ENCODE measurements around the gene MEI1. TPM values are rescaled to one million over a fixed set of nuclear protein-coding genes. Genes with fewer than 3 reads are reported as not detected.
"Not testable (repeated sequence)": the region's sequence is repeated elsewhere in the genome, so short reads cannot be mapped to it uniquely, and the experiment has no call there.

MEI1 gene
- total RNA-seq, 1 experiment from 2014 or later: 0.24 TPM

- H3K4me3 ChIP-seq (ENCODE audit: low read depth, low read length, poor library complexity, severe bottlenecking): no peak overlapping the region
- CTCF ChIA-PET: interaction anchor here (0.6 to 0.7 kb wide), 2 partner anchors 13 to 242 kb away, joined by 3 to 5 read pairs; no protein-coding TSS in a partner anchor
- peaks cover 5% of the 10 kb centered on the region for H3K4me1 ChIP-seq (ENCODE audit: insufficient read depth, low read length, poor library complexity, severe bottlenecking)
- BruUV-seq (replicated peaks): no TSS peak
- H3K27me3 ChIP-seq (replicated peaks; ENCODE audit: insufficient read depth, low read depth, low read length, poor library complexity): no peaks in the 10 kb centered on the region
- intact Hi-C loops (cut with micrococcal nuclease; ENCODE audit: unreplicated experiment): no loop called here
- H3K9me3 ChIP-seq (ENCODE audit: low read depth, low read length, poor library complexity, severe bottlenecking): no peaks in the 10 kb centered on the region
- no peak overlapping the region for H3K27ac ChIP-seq (ENCODE audit: low read depth, low read length, poor library complexity, severe bottlenecking)
- TF ChIP-seq, protein P1, sequence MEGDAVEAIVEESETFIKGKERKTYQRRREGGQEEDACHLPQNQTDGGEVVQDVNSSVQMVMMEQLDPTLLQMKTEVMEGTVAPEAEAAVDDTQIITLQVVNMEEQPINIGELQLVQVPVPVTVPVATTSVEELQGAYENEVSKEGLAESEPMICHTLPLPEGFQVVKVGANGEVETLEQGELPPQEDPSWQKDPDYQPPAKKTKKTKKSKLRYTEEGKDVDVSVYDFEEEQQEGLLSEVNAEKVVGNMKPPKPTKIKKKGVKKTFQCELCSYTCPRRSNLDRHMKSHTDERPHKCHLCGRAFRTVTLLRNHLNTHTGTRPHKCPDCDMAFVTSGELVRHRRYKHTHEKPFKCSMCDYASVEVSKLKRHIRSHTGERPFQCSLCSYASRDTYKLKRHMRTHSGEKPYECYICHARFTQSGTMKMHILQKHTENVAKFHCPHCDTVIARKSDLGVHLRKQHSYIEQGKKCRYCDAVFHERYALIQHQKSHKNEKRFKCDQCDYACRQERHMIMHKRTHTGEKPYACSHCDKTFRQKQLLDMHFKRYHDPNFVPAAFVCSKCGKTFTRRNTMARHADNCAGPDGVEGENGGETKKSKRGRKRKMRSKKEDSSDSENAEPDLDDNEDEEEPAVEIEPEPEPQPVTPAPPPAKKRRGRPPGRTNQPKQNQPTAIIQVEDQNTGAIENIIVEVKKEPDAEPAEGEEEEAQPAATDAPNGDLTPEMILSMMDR (conservative IDR thresholded peaks at IDR 0.05; ENCODE audit: low read depth, low read length): no peak
- no peak for TF ChIP-seq EZH2 (IDR thresholded peaks at IDR 0.05; ENCODE audit: borderline replicate concordance, low read depth, low read length, poor library complexity, severe bottlenecking)
- peaks cover 17% of the 10 kb centered on the region for H3K36me3 ChIP-seq (ENCODE audit: insufficient read depth, low read length, poor library complexity, severe bottlenecking)
- POLR2A ChIA-PET (ENCODE audit: low non-redundant PET): interaction anchor here (0.6 kb wide), 1 partner anchor 265 kb away, joined by 3 read pairs; no protein-coding TSS in a partner anchor
- no peak for DNase-seq (ENCODE audit: low spot score)
Measured at GRCh38 chr22:41683616-41684015, 15.7 kb upstream of the MEI1 start.

DNA sequence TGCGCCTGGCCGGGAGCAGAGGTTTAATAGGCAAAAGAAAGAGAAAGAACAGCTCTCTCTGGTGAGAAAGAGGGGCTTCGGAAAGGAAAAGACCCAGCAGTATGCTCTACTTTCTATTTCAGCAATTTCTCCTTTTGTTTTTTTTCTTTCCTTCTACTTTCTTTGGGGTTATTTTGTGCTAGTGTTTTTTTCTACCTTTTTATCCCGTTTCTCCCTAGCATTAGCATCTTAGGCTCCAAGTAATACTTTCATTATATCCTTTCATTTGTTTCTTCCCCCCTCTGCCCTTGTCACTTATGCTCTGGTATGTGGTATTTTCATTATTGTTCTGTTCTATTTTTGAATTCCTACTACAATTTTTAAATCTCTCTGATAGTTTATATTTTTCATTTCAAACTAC is 15.1 kb upstream of the MEI1 start:
- Histone ChIP-seq H3K4me1 (ENCODE audit: insufficient read depth, low read length, poor library complexity, severe bottlenecking) (peaks cover 5% of the 10 kb centered on the region), H3K36me3 (ENCODE audit: insufficient read depth, low read length, poor library complexity, severe bottlenecking) (peaks cover 13% of the 10 kb centered on the region), H3K27ac (ENCODE audit: low read depth, low read length, poor library complexity, severe bottlenecking) (no peak overlapping the region), H3K4me3 (ENCODE audit: low read depth, low read length, poor library complexity, severe bottlenecking) (no peak overlapping the region), H3K27me3 (replicated peaks; ENCODE audit: insufficient read depth, low read depth, low read length, poor library complexity) (no peaks in the 10 kb centered on the region), H3K9me3 (ENCODE audit: low read depth, low read length, poor library complexity, severe bottlenecking) (no peaks in the 10 kb centered on the region)
- TF ChIP-seq, protein P1 (conservative IDR thresholded peaks at IDR 0.05; ENCODE audit: low read depth, low read length): no peak
- TF ChIP-seq EZH2 (IDR thresholded peaks at IDR 0.05; ENCODE audit: borderline replicate concordance, low read depth, low read length, poor library complexity, severe bottlenecking): no peak
- CTCF ChIA-PET: interaction anchor here (0.6 kb wide), 1 partner anchor 13 kb away, joined by 5 read pairs; no protein-coding TSS in a partner anchor
- intact Hi-C loops (cut with micrococcal nuclease; ENCODE audit: unreplicated experiment): no loop called here
- no TSS peak for BruUV-seq (replicated peaks)
- POLR2A ChIA-PET (ENCODE audit: low non-redundant PET): interaction anchor here (0.6 kb wide), 2 partner anchors 155 to 264 kb away, joined by 3 to 16 read pairs; no protein-coding TSS in a partner anchor
- DNase-seq (ENCODE audit: low spot score): no peak

DNA sequence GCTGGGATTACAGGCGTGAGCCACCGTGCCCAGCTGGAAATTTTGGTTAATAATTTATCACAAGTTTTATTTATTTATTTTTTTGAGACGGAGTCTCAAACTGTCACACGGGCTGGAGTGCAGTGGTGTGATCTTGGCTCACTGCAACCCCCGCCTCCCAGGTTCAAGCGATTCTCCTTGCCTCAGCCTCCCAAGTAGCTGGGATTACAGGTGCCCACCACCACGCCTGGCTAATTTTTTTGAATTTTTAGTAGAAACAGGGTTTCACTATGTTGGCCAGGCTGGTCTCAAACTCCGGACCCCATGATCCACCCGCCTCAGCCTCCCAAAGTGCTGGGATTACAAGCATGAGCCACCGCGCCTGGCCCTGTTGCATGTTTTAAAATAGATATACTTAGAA is 12.4 kb upstream of the MEI1 start:
- H3K36me3 ChIP-seq (ENCODE audit: insufficient read depth, low read length, poor library complexity, severe bottlenecking); H3K9me3 ChIP-seq (ENCODE audit: low read depth, low read length, poor library complexity, severe bottlenecking); H3K4me1 ChIP-seq (ENCODE audit: insufficient read depth, low read length, poor library complexity, severe bottlenecking); POLR2A ChIA-PET (ENCODE audit: low non-redundant PET); H3K27ac ChIP-seq (ENCODE audit: low read depth, low read length, poor library complexity, severe bottlenecking); BruUV-seq (replicated peaks); H3K27me3 ChIP-seq (replicated peaks; ENCODE audit: insufficient read depth, low read depth, low read length, poor library complexity); intact Hi-C loops (cut with micrococcal nuclease; ENCODE audit: unreplicated experiment); DNase-seq (ENCODE audit: low spot score): not testable (repeated sequence)
- CTCF ChIA-PET: interaction anchor here (1.7 kb wide), 1 partner anchor 20 kb away, joined by 6 read pairs; no protein-coding TSS in a partner anchor
- peak overlapping the region; percentile 69 for H3K4me3 ChIP-seq (ENCODE audit: low read depth, low read length, poor library complexity, severe bottlenecking)

DNA sequence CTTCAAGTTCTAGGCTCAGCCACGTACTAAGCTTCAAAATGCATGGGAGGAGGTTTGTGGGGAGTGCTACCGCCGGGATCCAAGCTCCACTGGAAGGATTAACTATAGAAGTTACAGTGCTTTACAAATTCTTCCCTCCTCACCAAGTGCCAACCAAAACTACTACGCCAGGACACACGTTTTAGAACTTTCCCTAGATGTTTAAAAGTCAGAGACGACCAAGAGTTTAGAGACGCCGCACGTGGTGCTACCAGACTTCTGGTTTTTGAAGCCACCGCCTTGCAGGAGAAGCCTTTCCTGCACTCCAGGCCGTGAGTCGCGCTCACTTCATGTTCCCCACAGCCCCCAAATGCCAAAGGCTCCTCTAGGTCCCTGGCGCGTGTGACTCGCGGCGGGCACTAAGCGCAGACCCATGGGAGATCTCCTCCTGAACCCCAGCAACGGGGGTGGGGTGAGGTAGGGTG is 11.4 kb upstream of the MEI1 start:
- Histone ChIP-seq H3K9me3 (ENCODE audit: low read depth, low read length, poor library complexity, severe bottlenecking) (no peaks in the 10 kb centered on the region), H3K4me3 (ENCODE audit: low read depth, low read length, poor library complexity, severe bottlenecking) (peak overlapping the region; percentile 69), H3K27ac (ENCODE audit: low read depth, low read length, poor library complexity, severe bottlenecking) (peak overlapping the region; percentile 93), H3K27me3 (replicated peaks; ENCODE audit: insufficient read depth, low read depth, low read length, poor library complexity) (no peaks in the 10 kb centered on the region), H3K36me3 (ENCODE audit: insufficient read depth, low read length, poor library complexity, severe bottlenecking) (no peaks in the 10 kb centered on the region), H3K4me1 (ENCODE audit: insufficient read depth, low read length, poor library complexity, severe bottlenecking) (peaks cover 5% of the 10 kb centered on the region)
- ChIA-PET POLR2A (ENCODE audit: low non-redundant PET) (no interaction called here), CTCF (interaction anchor here (1.4 to 1.7 kb wide), 2 partner anchors 9 to 21 kb away, joined by 6 to 12 read pairs; no protein-coding TSS in a partner anchor)
- TF ChIP-seq, protein P1 (conservative IDR thresholded peaks at IDR 0.05; ENCODE audit: low read depth, low read length): no peak
- no peak for TF ChIP-seq EZH2 (IDR thresholded peaks at IDR 0.05; ENCODE audit: borderline replicate concordance, low read depth, low read length, poor library complexity, severe bottlenecking)
- TSS peak; percentile 67 for BruUV-seq (replicated peaks)
- intact Hi-C loops (cut with micrococcal nuclease; ENCODE audit: unreplicated experiment): no loop called here
- DNase-seq (ENCODE audit: low spot score): peak; percentile 38

Measured in A673 (cell line).